Amygdala (tissue), 56 donors: ENCODE results near the gene GPR39.

ENCODE experiments used
- DNase-seq, 56 donors: peaks; one replicate each; lab custom pipeline; 2025; lab: John Stamatoyannopoulos, UW

GPR39 gene

GRCh38 chr2:132407784-132408183, 8.8 kb upstream of the GPR39 start:
- no peak for DNase-seq

GRCh38 chr2:132412021-132412420, 4.6 kb upstream of the GPR39 start:
- DNase-seq, result no peak

- no peak for DNase-seq
Observed at GRCh38 chr2:132414081-132414480, 2.5 kb upstream of the GPR39 start.

GRCh38 chr2:132415256-132415914, 1.2 kb upstream of the GPR39 start:
- no peak for DNase-seq

- DNase-seq, result peak in 27 of 56 donors; percentile 4 to 56 (median 21)
Observed at GRCh38 chr2:132415915-132416722, 486 bp upstream of the GPR39 start.

DNA sequence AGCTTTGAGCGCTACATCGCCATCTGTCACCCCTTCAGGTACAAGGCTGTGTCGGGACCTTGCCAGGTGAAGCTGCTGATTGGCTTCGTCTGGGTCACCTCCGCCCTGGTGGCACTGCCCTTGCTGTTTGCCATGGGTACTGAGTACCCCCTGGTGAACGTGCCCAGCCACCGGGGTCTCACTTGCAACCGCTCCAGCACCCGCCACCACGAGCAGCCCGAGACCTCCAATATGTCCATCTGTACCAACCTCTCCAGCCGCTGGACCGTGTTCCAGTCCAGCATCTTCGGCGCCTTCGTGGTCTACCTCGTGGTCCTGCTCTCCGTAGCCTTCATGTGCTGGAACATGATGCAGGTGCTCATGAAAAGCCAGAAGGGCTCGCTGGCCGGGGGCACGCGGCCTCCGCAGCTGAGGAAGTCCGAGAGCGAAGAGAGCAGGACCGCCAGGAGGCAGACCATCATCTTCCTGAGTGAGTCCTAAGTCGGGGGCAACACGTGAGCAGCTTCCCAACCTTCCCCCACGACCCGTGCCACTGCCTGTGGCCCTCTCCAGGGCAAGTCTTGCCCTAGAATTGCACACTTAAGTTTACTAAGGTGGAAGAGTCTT, 928 bp downstream of the GPR39 start:
- no peak for DNase-seq

DNA sequence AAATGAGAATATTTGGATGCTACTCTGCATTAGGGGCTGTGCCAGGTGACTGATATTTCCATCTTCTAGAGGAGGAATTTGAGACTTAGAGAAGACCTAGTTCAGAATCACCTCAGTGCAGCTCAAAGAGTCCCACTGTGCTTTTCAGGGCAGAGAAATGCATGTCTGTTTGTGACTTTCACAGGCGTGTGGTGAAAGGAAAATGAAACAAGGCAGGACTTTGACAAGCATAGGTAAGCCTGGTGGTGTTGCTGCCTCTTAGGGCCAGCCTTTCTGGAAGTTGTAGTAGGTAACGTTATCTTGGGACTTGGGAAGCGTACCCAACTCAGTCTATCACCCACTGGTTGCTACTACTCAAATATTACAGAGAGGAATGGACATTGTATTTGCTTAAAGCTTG, 2.6 kb downstream of the GPR39 start:
- no peak for DNase-seq

GRCh38 chr2:132419941-132420340, 3.3 kb downstream of the GPR39 start:
- DNase-seq, result no peak

GRCh38 chr2:132420816-132421805, 4.5 kb downstream of the GPR39 start:
- DNase-seq, result no peak

GRCh38 chr2:132422736-132423135, 6.1 kb downstream of the GPR39 start:
- no peak for DNase-seq

DNA sequence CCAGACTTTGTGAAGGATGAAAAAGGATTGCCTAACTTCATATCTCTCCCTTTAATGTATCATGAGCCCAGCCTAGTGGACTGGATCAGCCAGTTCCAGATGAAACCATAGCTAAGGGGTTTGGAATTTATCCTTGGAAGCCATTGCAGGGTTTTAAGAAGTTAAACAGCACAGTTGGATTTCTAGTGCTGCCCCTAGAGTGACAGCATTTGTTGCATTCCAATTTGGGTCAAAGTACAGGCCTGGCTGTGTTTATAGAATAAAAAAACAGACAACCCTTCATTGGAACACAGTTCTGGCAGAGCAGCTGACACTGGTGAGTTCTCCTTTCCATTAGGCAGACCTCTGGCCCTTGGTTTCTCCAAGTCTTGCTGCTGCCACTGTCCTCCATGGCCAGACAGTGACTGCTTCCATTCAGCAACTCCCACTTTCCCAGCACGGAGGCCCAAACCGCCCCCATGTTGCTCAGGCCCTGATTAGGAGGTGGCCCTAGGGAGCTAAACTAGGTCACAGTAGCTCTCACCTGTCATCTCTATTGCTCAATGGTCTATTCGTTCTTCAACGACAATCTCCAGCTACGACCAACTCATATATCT, 8.0 kb downstream of the GPR39 start:
- peak in 1 of 56 donors; percentile 22 for DNase-seq

DNA sequence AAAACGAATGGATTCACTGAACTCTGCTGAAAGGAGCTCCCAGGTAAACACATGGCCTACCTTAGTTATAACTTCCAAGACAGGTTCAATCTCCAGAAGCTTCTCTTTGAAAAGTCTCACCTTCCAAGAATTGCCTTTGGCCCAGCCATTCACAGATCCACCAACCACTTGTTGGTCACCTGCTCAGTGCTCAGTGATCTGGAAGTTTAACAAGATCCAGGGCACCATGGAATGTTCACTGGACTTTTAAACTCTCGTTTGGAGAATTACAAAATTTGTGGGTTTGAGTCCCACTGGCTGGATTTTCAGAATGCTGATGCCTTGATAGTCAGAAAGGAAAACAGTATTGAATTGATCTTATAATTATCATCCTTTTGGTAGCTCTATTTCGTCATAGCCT, 9.4 kb downstream of the GPR39 start:
- DNase-seq, result no peak

DNA sequence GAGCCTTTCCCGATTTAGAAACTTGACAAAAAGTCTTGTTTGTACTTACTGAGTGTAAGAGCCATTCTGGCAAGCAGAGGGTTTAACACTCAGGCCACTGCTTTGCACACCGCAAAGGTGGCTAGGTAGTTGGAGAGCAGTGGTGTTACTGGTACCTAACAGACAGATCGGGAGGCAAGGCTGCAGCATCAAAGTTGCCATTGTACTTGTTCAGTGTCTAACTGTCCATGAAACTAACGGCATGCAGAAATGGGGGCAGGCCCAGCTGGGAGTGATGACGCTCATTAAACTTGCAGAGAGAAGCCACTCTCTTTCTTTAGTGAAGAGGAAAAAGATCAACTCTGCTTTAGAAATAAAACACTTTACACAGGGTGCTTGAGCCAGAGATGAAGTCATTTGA, 10.1 kb downstream of the GPR39 start:
- no peak for DNase-seq

GRCh38 chr2:132429351-132429750, 12.7 kb downstream of the GPR39 start:
- DNase-seq, result no peak

GRCh38 chr2:132429941-132430573, 13.5 kb downstream of the GPR39 start:
- no peak for DNase-seq

GRCh38 chr2:132430895-132431294, 14.3 kb downstream of the GPR39 start:
- DNase-seq, result no peak

- DNase-seq, result no peak
Observed at GRCh38 chr2:132437852-132438669, 21.5 kb downstream of the GPR39 start.

GRCh38 chr2:132438691-132439090, 22.1 kb downstream of the GPR39 start:
- DNase-seq, result no peak
